Nephron (organoid): ENCODE data around the gene SLC35B3.

Experiments used
- H3K27ac Mint-ChIP-seq, 3 experiments: 2 replicates each; pipeline ENCODE4 v1.8.0; 2020; ENCODE audit warnings: mixed read lengths in 3 of 3, mild to moderate bottlenecking in 2 of 3, moderate library complexity in 1 of 3
- H3K27me3 Mint-ChIP-seq: 2 replicates; pipeline ENCODE4 v1.8.0; 2021; ENCODE audit warnings: low read depth, mild to moderate bottlenecking, moderate library complexity, mixed read lengths
- H3K36me3 Mint-ChIP-seq: 2 replicates; pipeline ENCODE4 v1.8.0; 2020; ENCODE audit warnings: low read depth, mixed read lengths
- H3K4me1 Mint-ChIP-seq: 2 replicates; pipeline ENCODE4 v1.8.0; 2020; ENCODE audit warnings: mixed read lengths
- H3K4me3 Mint-ChIP-seq, 3 experiments: 2 replicates each; pipeline ENCODE4 v1.8.0; 2020; ENCODE audit warnings: mild to moderate bottlenecking in 3 of 3, mixed read lengths in 3 of 3, moderate library complexity in 2 of 3
- H3K9me3 Mint-ChIP-seq: 2 replicates; pipeline ENCODE4 v1.8.0; 2020; ENCODE audit warnings: mixed read lengths
- CTCF ChIP-seq, 3 experiments: fragments of 200-600 bp; sonication (generic); IDR thresholded peaks; one replicate each; pipeline ENCODE4 v1.5.0; 2021; ENCODE audit warnings: antibody characterized with exemption in 3 of 3; ENCODE audit not compliant: unreplicated experiment in 3 of 3

SLC35B3 gene

GRCh38 chr6:8441452-8441851 is 6.1 kb upstream of the SLC35B3 start:
- TF ChIP-seq CTCF (IDR thresholded peaks at IDR 0.05; ENCODE audit: unreplicated experiment in 3 of 3): no peak
- no peak overlapping the region for H3K27ac Mint-ChIP-seq
- H3K4me3 Mint-ChIP-seq: no peak overlapping the region
- H3K36me3 Mint-ChIP-seq: no peaks in the 10 kb centered on the region
- no peaks in the 10 kb centered on the region for H3K27me3 Mint-ChIP-seq
- peaks cover 5% of the 10 kb centered on the region for H3K4me1 Mint-ChIP-seq
- no peaks in the 10 kb centered on the region for H3K9me3 Mint-ChIP-seq

GRCh38 chr6:8439601-8440268 is 4.4 kb upstream of the SLC35B3 start:
- H3K27ac Mint-ChIP-seq: no peak overlapping the region
- H3K9me3 Mint-ChIP-seq: no peaks in the 10 kb centered on the region
- H3K27me3 Mint-ChIP-seq: no peaks in the 10 kb centered on the region
- no peak overlapping the region for H3K4me3 Mint-ChIP-seq
- no peak for TF ChIP-seq CTCF (IDR thresholded peaks at IDR 0.05; ENCODE audit: unreplicated experiment in 3 of 3)
- peaks cover 15% of the 10 kb centered on the region for H3K4me1 Mint-ChIP-seq
- H3K36me3 Mint-ChIP-seq: no peaks in the 10 kb centered on the region

GRCh38 chr6:8437813-8438212 is 2.5 kb upstream of the SLC35B3 start:
- Mint-ChIP-seq H3K4me1 (peaks cover 34% of the 10 kb centered on the region), H3K9me3 (no peaks in the 10 kb centered on the region), H3K27me3 (no peaks in the 10 kb centered on the region), H3K27ac (peak overlapping the region in 2 of 3 experiments; percentile 17 to 54), H3K4me3 (peak overlapping the region; percentile 57 to 83 (median 70)), H3K36me3 (peaks cover 2% of the 10 kb centered on the region)
- TF ChIP-seq CTCF (IDR thresholded peaks at IDR 0.05; ENCODE audit: unreplicated experiment in 3 of 3): no peak

GRCh38 chr6:8436966-8437365 is 1.6 kb upstream of the SLC35B3 start:
- Mint-ChIP-seq H3K4me3 (peak overlapping the region; percentile 92 to 96 (median 93)), H3K36me3 (peaks cover 4% of the 10 kb centered on the region), H3K27ac (peak overlapping the region; percentile 69 to 98 (median 98)), H3K9me3 (no peaks in the 10 kb centered on the region), H3K4me1 (peaks cover 37% of the 10 kb centered on the region), H3K27me3 (no peaks in the 10 kb centered on the region)
- TF ChIP-seq CTCF (IDR thresholded peaks at IDR 0.05; ENCODE audit: unreplicated experiment in 3 of 3): no peak

- Mint-ChIP-seq H3K36me3 (peaks cover 9% of the 10 kb centered on the region), H3K4me1 (peaks cover 44% of the 10 kb centered on the region), H3K4me3 (peak overlapping the region; percentile 92 to 96 (median 93)), H3K27ac (peak overlapping the region; percentile 97 to 98 (median 98)), H3K9me3 (no peaks in the 10 kb centered on the region), H3K27me3 (no peaks in the 10 kb centered on the region)
- no peak for TF ChIP-seq CTCF (IDR thresholded peaks at IDR 0.05; ENCODE audit: unreplicated experiment in 3 of 3)
These were observed 462 bp upstream of the SLC35B3 start for GRCh38 chr6:8435845-8436168.

- Mint-ChIP-seq H3K27ac (peak overlapping the region; percentile 97 to 98 (median 98)), H3K27me3 (no peaks in the 10 kb centered on the region), H3K9me3 (no peaks in the 10 kb centered on the region), H3K4me3 (peak overlapping the region; percentile 92 to 96 (median 93)), H3K4me1 (peaks cover 44% of the 10 kb centered on the region), H3K36me3 (peaks cover 14% of the 10 kb centered on the region)
- TF ChIP-seq CTCF (IDR thresholded peaks at IDR 0.05; ENCODE audit: unreplicated experiment in 3 of 3): no peak
These were observed 635 bp downstream of the SLC35B3 start for GRCh38 chr6:8434727-8435092.
